HCT116 (cell line): ENCODE results near the gene ADCY2. TPM values are rescaled to one million over a fixed set of nuclear protein-coding genes. Genes with fewer than 3 reads are reported as not detected.

Experiments
- ATAC-seq: fragments of 200-7000 bp; cut with Tn5 transposase; 2 replicates; pipeline ENCODE4 v1.9.1; 2020; ENCODE audit warnings: mild to moderate bottlenecking, moderate library complexity
- BruUV-seq: library from RNA; stranded (reverse); fragments of 400-500 nt; replicated peaks from 2 replicates; lab custom pipeline; 2021; lab: Mats Ljungman, UMichigan
- CTCF ChIA-PET: fragments of 300-600 bp; sonication (Branson Sonifier 250); formaldehyde crosslinking; loops from one replicate; lab custom pipeline; 2021; ENCODE audit warnings: antibody characterized with exemption; lab: Charles Lee
- POLR2A ChIA-PET: fragments of 300-600, 350-600 bp; sonication (Branson Sonifier 250); formaldehyde crosslinking; loops from one replicate; lab custom pipeline; 2021; ENCODE audit warnings: antibody characterized with exemption; lab: Charles Lee
- RAD21 ChIA-PET, 2 experiments: fragments of 300-600 bp; sonication (Branson Sonifier 250); formaldehyde crosslinking; loops; one replicate each; lab custom pipeline; 2023; ENCODE audit warnings: low total read pairs in 2 of 2; ENCODE audit not compliant: uncharacterized antibody in 2 of 2, unreplicated experiment in 2 of 2, low non-redundant PET in 1 of 2; lab: Charles Lee
- DNase-seq: peaks from one replicate; pipeline ENCODE4 v3.0.0-alpha.2; 2010; ENCODE audit warnings: low read depth, low spot score
- H2AFZ ChIP-seq: fragments of 200-600 bp; shearing (Covaris generic), sonication (generic); 2 replicates; pipeline ENCODE4 v1.6.1; 2017; ENCODE audit warnings: low read depth, mixed run types, mixed read lengths, antibody characterized with exemption, low read length; ENCODE audit not compliant: poor library complexity, severe bottlenecking
- H3K27ac ChIP-seq: 2 replicates; pipeline ENCODE4 v1.5.1; 2012; ENCODE audit warnings: low read depth, low read length
- H3K27me3 ChIP-seq: fragments of 200-600 bp; sonication (generic); 2 replicates; pipeline ENCODE4 v1.6.1; 2016; ENCODE audit warnings: mixed run types, low read length, mixed read lengths; ENCODE audit not compliant: insufficient read depth
- H3K36me3 ChIP-seq, 2 experiments: fragments of 200-500 bp in 1 of 2; fragments of 200-600 bp in 1 of 2; sonication (Bioruptor generic) in 1 of 2; sonication (generic) in 1 of 2; 2 replicates each; pipeline versions ENCODE4 v1.5.1 to v1.6.1; 2014 to 2016; ENCODE audit warnings: low read length in 2 of 2, inconsistent platforms in 1 of 2, mixed read lengths in 1 of 2, mixed run types in 1 of 2; ENCODE audit not compliant: insufficient read depth in 2 of 2, control insufficient read depth in 1 of 2
- H3K4me1 ChIP-seq, 2 experiments: fragments of 200-600 bp in 1 of 2; sonication (generic) in 1 of 2; 2 replicates each; pipeline versions ENCODE4 v1.5.1 to v1.6.1; 2012 to 2017; ENCODE audit warnings: low read length in 2 of 2, inconsistent platforms in 1 of 2, mild to moderate bottlenecking in 1 of 2, mixed read lengths in 1 of 2, mixed run types in 1 of 2, moderate library complexity in 1 of 2; ENCODE audit not compliant: insufficient read depth in 2 of 2, control insufficient read depth in 1 of 2
- H3K4me2 ChIP-seq: fragments of 200-600 bp; sonication (generic); 2 replicates; pipeline ENCODE4 v1.6.1; 2017; ENCODE audit warnings: mixed run types, low read length, mixed read lengths
- H3K4me3 ChIP-seq, 2 experiments: fragments of 200-600 bp in 1 of 2; sonication (generic) in 1 of 2; replicated peaks in 1 of 2; 2 replicates each; pipeline ENCODE4 v1.5.1; 2011 to 2016; ENCODE audit warnings: low read length in 2 of 2, control low read depth in 1 of 2, low read depth in 1 of 2, mild to moderate bottlenecking in 1 of 2, mixed read lengths in 1 of 2, mixed run types in 1 of 2
- H3K79me2 ChIP-seq: fragments of 200-600 bp; sonication (generic); 2 replicates; pipeline ENCODE4 v1.6.1; 2017; ENCODE audit warnings: mild to moderate bottlenecking, mixed run types, low read length, moderate library complexity, mixed read lengths; ENCODE audit not compliant: insufficient read depth
- H3K9ac ChIP-seq: fragments of 200-600 bp; sonication (generic); 2 replicates; pipeline ENCODE4 v1.6.1; 2016; ENCODE audit warnings: low read length, mixed read lengths
- H3K9me2 ChIP-seq: fragments of 200-600 bp; sonication (generic), shearing (Covaris generic); 2 replicates; pipeline ENCODE4 v1.6.1; 2017; ENCODE audit warnings: mixed run types, mild to moderate bottlenecking, moderate library complexity; ENCODE audit not compliant: insufficient read depth
- H3K9me3 ChIP-seq, 2 experiments: fragments of 200-500 bp in 1 of 2; fragments of 200-600 bp in 1 of 2; sonication (Bioruptor generic) in 1 of 2; sonication (generic) in 1 of 2; 2 replicates each; pipeline ENCODE4 v1.6.1; 2014 to 2017; ENCODE audit warnings: low read length in 2 of 2, mixed read lengths in 2 of 2, inconsistent platforms in 1 of 2, low read depth in 1 of 2, mild to moderate bottlenecking in 1 of 2, mixed run types in 1 of 2, moderate library complexity in 1 of 2; ENCODE audit not compliant: control insufficient read depth in 1 of 2, insufficient read depth in 1 of 2
- H4K20me1 ChIP-seq: fragments of 200-600 bp; sonication (generic), shearing (Covaris generic); 2 replicates; pipeline ENCODE4 v1.6.1; 2017; ENCODE audit warnings: mixed run types, mild to moderate bottlenecking, moderate library complexity; ENCODE audit not compliant: insufficient read depth
- ATF3 ChIP-seq: IDR thresholded peaks from 2 replicates; pipeline ENCODE4 v1.6.1; 2012
- CTCF ChIP-seq, 3 experiments: fragments of 200-600 bp in 1 of 3; sonication (generic) in 1 of 3; IDR thresholded peaks in 2 of 3; conservative IDR thresholded peaks in 1 of 3; 2 replicates each; pipeline ENCODE4 v1.5.1; 2012 to 2017; ENCODE audit warnings: low read depth in 2 of 3, low read length in 2 of 3, antibody characterized with exemption in 1 of 3, borderline replicate concordance in 1 of 3, control low read depth in 1 of 3, mild to moderate bottlenecking in 1 of 3, mixed read lengths in 1 of 3, mixed run types in 1 of 3, moderate library complexity in 1 of 3; ENCODE audit not compliant: insufficient read depth in 1 of 3
- ELF1 ChIP-seq: IDR thresholded peaks from 2 replicates; pipeline ENCODE4 v1.6.1; 2012; ENCODE audit warnings: low read depth, borderline replicate concordance
- FOSL1 ChIP-seq: IDR thresholded peaks from 2 replicates; pipeline ENCODE4 v1.6.1; 2012; ENCODE audit warnings: low read depth
- MAX ChIP-seq: IDR thresholded peaks from 2 replicates; pipeline ENCODE4 v1.6.1; 2012
- REST ChIP-seq: IDR thresholded peaks from 2 replicates; pipeline ENCODE4 v1.6.1; 2012; ENCODE audit warnings: low read depth
- SP1 ChIP-seq: IDR thresholded peaks from 2 replicates; pipeline ENCODE4 v1.6.1; 2012; ENCODE audit warnings: low read depth
- SRF ChIP-seq: IDR thresholded peaks from 2 replicates; pipeline ENCODE4 v1.6.1; 2012; ENCODE audit warnings: low read depth
- TCF7L2 ChIP-seq: IDR thresholded peaks from 2 replicates; pipeline ENCODE4 v1.7.0; 2011; ENCODE audit warnings: borderline replicate concordance, inconsistent platforms; ENCODE audit not compliant: insufficient read depth, insufficient read length; ENCODE audit errors: extremely low read depth
- YY1 ChIP-seq: IDR thresholded peaks from 2 replicates; pipeline ENCODE4 v1.6.1; 2011; ENCODE audit warnings: low read length, low read depth, moderate library complexity, mild to moderate bottlenecking; ENCODE audit not compliant: insufficient replicate concordance; ENCODE audit errors: extremely low read depth
- ZBTB33 ChIP-seq: IDR thresholded peaks from 2 replicates; pipeline ENCODE4 v1.6.1; 2011; ENCODE audit warnings: mild to moderate bottlenecking, low read length, moderate library complexity; ENCODE audit not compliant: insufficient replicate concordance; ENCODE audit errors: extremely low read depth
- ZFX ChIP-seq: fragments of 450-650 bp; IDR thresholded peaks from 2 replicates; pipeline ENCODE4 v1.6.1; 2017
- ZNF274 ChIP-seq: fragments of 200-500 bp; sonication (Bioruptor generic); IDR thresholded peaks from 2 replicates; pipeline ENCODE4 v1.6.1; 2014; ENCODE audit warnings: mild to moderate bottlenecking, low read depth, low read length, inconsistent platforms
- intact Hi-C: fragments of 100-400 bp; cut with micrococcal nuclease; formaldehyde crosslinking; loops from 2 replicates; pipeline ENCODE4 v1.10.0; 2022
- total RNA-seq: library from RNA; stranded (reverse); gene quantifications from one replicate; pipeline ENCODE4 v1.2.1, GENCODE V29; 2021; ENCODE audit not compliant: unreplicated experiment

Gene ADCY2
- total RNA-seq, 1 experiment from 2014 or later, result 0.15 TPM

- intact Hi-C loops, result no loop called here
- H3K36me3 ChIP-seq, result no peaks in the 10 kb centered on the region
- H3K4me1 ChIP-seq, result no peaks in the 10 kb centered on the region
- H2AFZ ChIP-seq, result no peak overlapping the region
- ChIA-PET RAD21 (no interaction called here), POLR2A (no interaction called here), CTCF (no interaction called here)
- H3K4me2 ChIP-seq, result no peak overlapping the region
- ATAC-seq (no peak), DNase-seq (no peak)
- BruUV-seq, result no TSS peak
- no peak overlapping the region for H3K9ac ChIP-seq
- TF ChIP-seq MAX (no peak), SP1 (no peak), REST (no peak), ZBTB33 (no peak), FOSL1 (no peak), ATF3 (no peak), CTCF (IDR thresholded peaks at IDR 0.05 in 2 of 3, conservative IDR thresholded peaks at IDR 0.05 in 1 of 3; ENCODE audit: borderline replicate concordance in 1 of 3, insufficient read depth in 1 of 3, low read depth in 2 of 3, low read length in 2 of 3) (no peak), ELF1 (no peak), ZNF274 (no peak), TCF7L2 (no peak), SRF (no peak), YY1 (no peak), ZFX (no peak)
- no peaks in the 10 kb centered on the region for H3K27me3 ChIP-seq
- no peaks in the 10 kb centered on the region for H3K79me2 ChIP-seq
- peaks cover 0 to 19% of the 10 kb centered on the region in 2 experiments; a peak in 1 of 4 replicates for H3K9me3 ChIP-seq
- H4K20me1 ChIP-seq, result no peaks in the 10 kb centered on the region
- no peak overlapping the region for H3K4me3 ChIP-seq
- no peaks in the 10 kb centered on the region for H3K9me2 ChIP-seq
- H3K27ac ChIP-seq, result no peak overlapping the region
Observed at GRCh38 chr5:7616897-7617296, 221.0 kb downstream of the ADCY2 start.
